ENCODE data around the gene ELP5.

The ELP5 gene

GRCh38 chr17:7259555-7259889 lies 7.5 kb downstream of the ELP5 start:
- TF ChIP-seq, protein P1, sequence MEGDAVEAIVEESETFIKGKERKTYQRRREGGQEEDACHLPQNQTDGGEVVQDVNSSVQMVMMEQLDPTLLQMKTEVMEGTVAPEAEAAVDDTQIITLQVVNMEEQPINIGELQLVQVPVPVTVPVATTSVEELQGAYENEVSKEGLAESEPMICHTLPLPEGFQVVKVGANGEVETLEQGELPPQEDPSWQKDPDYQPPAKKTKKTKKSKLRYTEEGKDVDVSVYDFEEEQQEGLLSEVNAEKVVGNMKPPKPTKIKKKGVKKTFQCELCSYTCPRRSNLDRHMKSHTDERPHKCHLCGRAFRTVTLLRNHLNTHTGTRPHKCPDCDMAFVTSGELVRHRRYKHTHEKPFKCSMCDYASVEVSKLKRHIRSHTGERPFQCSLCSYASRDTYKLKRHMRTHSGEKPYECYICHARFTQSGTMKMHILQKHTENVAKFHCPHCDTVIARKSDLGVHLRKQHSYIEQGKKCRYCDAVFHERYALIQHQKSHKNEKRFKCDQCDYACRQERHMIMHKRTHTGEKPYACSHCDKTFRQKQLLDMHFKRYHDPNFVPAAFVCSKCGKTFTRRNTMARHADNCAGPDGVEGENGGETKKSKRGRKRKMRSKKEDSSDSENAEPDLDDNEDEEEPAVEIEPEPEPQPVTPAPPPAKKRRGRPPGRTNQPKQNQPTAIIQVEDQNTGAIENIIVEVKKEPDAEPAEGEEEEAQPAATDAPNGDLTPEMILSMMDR (IDR thresholded peaks at IDR 0.05; ENCODE audit: insufficient read depth, missing control alignments): no peak
- DNase-seq (ENCODE audit: insufficient read length, low spot score) (no peak), FAIRE-seq (no peak)

- FAIRE-seq (no peak), DNase-seq (ENCODE audit: insufficient read length, low spot score) (no peak)
- TF ChIP-seq, protein P1 (IDR thresholded peaks at IDR 0.05; ENCODE audit: insufficient read depth, missing control alignments): no peak
Observed at GRCh38 chr17:7260151-7260550, 8.1 kb downstream of the ELP5 start.

- DNase-seq (ENCODE audit: insufficient read length, low spot score) (no peak), FAIRE-seq (no peak)
- TF ChIP-seq, protein P1 (IDR thresholded peaks at IDR 0.05; ENCODE audit: insufficient read depth, missing control alignments): no peak
Observed at GRCh38 chr17:7260651-7261378, 8.8 kb downstream of the ELP5 start.

GRCh38 chr17:7261379-7262191 lies 9.6 kb downstream of the ELP5 start:
- DNase-seq (ENCODE audit: insufficient read length, low spot score): no peak
- TF ChIP-seq, protein P1 (IDR thresholded peaks at IDR 0.05; ENCODE audit: insufficient read depth, missing control alignments): no peak
- FAIRE-seq: no peak

GRCh38 chr17:7262192-7262934 lies 10.3 kb downstream of the ELP5 start, which contains the start of gene CLDN7:
CLDN7 (minus strand) TSS chr17:7262478; CDS start chr17:7262043, 435 bp downstream.
- DNase-seq (ENCODE audit: insufficient read length, low spot score): no peak
- no peak for FAIRE-seq
- TF ChIP-seq, protein P1 (IDR thresholded peaks at IDR 0.05; ENCODE audit: insufficient read depth, missing control alignments): no peak

- DNase-seq (ENCODE audit: insufficient read length, low spot score) (no peak), FAIRE-seq (no peak)
- TF ChIP-seq, protein P1 (IDR thresholded peaks at IDR 0.05; ENCODE audit: insufficient read depth, missing control alignments): no peak
Observed at GRCh38 chr17:7262935-7263800, 11.2 kb downstream of the ELP5 start.

Measured in D721Med (cell line).